Psoas muscle (tissue), 8 donors: ENCODE measurements around the gene CLCN7. TPM values are rescaled to one million over a fixed set of nuclear protein-coding genes. Genes with fewer than 3 reads are reported as not detected.
A peak's percentile ranks its signal among the peaks of the same experiment; 100 is the strongest.

Experiments used
- ATAC-seq, 4 donors: fragments of 200-7000 bp; cut with Tn5 transposase; one replicate each; pipeline ENCODE4 v1.9.1; 2020; ENCODE audit warnings: moderate library complexity in 3 of 4, mild to moderate bottlenecking in 2 of 4
- DNase-seq, 2 donors: peaks; one replicate each; pipeline ENCODE4 v3.0.0-alpha.2; 2020
- H3K27ac ChIP-seq: fragments of 200-600 bp; one replicate; pipeline ENCODE4 v1.8.0; 2022
- H3K27me3 ChIP-seq, 3 donors: fragments of 200-600 bp in 1 of 3; one replicate each; pipeline versions ENCODE4 v1.6.1 to v1.8.0; 2013 to 2022; ENCODE audit warnings: low read length in 2 of 3, mild to moderate bottlenecking in 2 of 3, moderate library complexity in 1 of 3; ENCODE audit not compliant: insufficient read depth in 3 of 3
- H3K36me3 ChIP-seq, 2 donors: fragments of 200-600 bp in 1 of 2; one replicate each; pipeline versions ENCODE4 v1.6.1 to v1.8.0; 2013 to 2022; ENCODE audit warnings: low read depth in 1 of 2, mild to moderate bottlenecking in 1 of 2, moderate library complexity in 1 of 2; ENCODE audit not compliant: insufficient read depth in 1 of 2
- H3K4me1 ChIP-seq: fragments of 200-600 bp; one replicate; pipeline ENCODE4 v1.8.0; 2022
- H3K4me3 ChIP-seq: fragments of 200-600 bp; one replicate; pipeline ENCODE4 v1.8.0; 2022; ENCODE audit warnings: mild to moderate bottlenecking
- H3K9me3 ChIP-seq: fragments of 200-600 bp; one replicate; pipeline ENCODE4 v1.8.0; 2022
- CTCF ChIP-seq: fragments of 200-600 bp; IDR thresholded peaks from one replicate; pipeline ENCODE4 v1.8.0; 2022; ENCODE audit warnings: antibody characterized with exemption
- WGBS, 3 donors: extraction: QIAGEN DNeasy Blood & Tissue Kit; methylation state at CpG; one replicate each; pipeline versions ENCODE4 v1.1.6 to v1.1.7; 2013; 5-methylcytosine and 5-hydroxymethylcytosine counted together
- intact Hi-C, 2 donors: fragments of 100-400 bp; cut with DNase I; formaldehyde crosslinking; loops; one replicate each; pipeline versions ENCODE4 v1.11.0 to v1.14.2; 2022
- polyA plus RNA-seq, 3 donors: library from polyadenylated mRNA; stranded (reverse); fragments of 200-250 nt; gene quantifications; one replicate each; pipeline ENCODE4 v1.2.3, GENCODE V29; 2013
- total RNA-seq, 4 donors: library from RNA; stranded (reverse); fragmentation: NEBNext Ultra II Directional in 2 of 4; extraction: Animal tissue kit (Norgen Biotek cat#: 25700) in 2 of 4; gene quantifications; one replicate each; pipeline versions ENCODE4 v1.2.1 to v1.2.4, GENCODE V29; 2021 to 2023
- donor health status: healthy with polysubstance abuse.
- donor health status: DM: no; HTN: no; CAD: no; lungs with moderate emphysema.
- donor health status: Bipolar disorder and iron deficiency.
- donor health status: healthy.
- donor health status: DM: yes; HTN: yes; CAD: no.
- donor health status: DM: no; HTN: no; CAD: no.
- donor health status: DM: no; HTN: no; CAD: no.
- donor health status: DM: yes; HTN: yes; CAD: no.

The CLCN7 gene
- total and polyA plus RNA-seq, 7 donors = 27.0 to 65.4 (median 41.2) TPM

GRCh38 chr16:1495889-1496262 is 21.0 kb upstream of the CLCN7 start:
- no peak for TF ChIP-seq CTCF
- Histone ChIP-seq H3K4me3 (no peak overlapping the region), H3K9me3 (no peaks in the 10 kb centered on the region), H3K27me3 (no peaks in the 10 kb centered on the region), H3K36me3 (peaks cover 0 to 65% of the 10 kb centered on the region in 2 donors), H3K4me1 (peaks cover 17% of the 10 kb centered on the region), H3K27ac (no peak overlapping the region)
- 90 to 95% (median 92%) methylated on average over 20 to 25 of the region's 25 CpGs for WGBS, 3 donors
- ATAC-seq (no peak), DNase-seq (peak in 1 of 2 donors; percentile 54)
- intact Hi-C loops = loop anchor here in 1 of 2 donors (5.0 kb wide), 1 partner anchor 66 kb away; no protein-coding TSS in a partner anchor

DNA sequence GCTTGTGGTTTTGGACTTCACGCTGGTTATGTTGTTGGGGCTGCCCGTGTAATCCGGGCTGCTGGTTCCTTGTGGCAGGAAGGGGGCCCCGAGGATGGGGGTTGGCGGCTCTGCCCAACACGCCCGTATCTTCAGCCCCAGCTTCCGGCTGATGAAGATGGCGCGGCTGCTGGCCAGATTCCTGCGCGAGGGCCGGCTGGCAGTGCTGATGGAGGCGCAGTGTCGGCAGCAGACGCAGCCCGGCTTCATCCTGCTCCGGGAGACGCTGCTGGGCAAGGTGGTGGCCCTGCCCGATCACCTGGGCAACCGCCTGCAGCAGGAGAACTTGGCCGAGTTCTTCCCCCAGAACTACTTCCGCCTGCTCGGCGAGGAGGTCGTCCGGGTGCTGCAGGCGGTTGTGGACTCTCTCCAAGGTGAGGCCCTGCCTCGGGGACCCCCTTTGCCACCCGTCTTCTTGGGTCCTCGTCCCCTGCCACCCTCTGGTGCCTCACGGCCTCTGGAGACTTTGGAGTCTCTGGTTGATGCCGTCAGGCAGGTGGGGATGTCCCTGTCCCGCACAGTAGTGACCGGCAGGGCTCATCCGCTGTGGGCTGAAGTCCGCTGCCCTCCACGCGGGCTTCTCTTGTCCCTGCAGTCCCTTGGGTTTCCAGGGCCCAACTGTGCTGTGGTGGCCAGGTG is 20.5 kb upstream of the CLCN7 start:
- peak overlapping the region; percentile 89 for H3K27ac ChIP-seq

DNA sequence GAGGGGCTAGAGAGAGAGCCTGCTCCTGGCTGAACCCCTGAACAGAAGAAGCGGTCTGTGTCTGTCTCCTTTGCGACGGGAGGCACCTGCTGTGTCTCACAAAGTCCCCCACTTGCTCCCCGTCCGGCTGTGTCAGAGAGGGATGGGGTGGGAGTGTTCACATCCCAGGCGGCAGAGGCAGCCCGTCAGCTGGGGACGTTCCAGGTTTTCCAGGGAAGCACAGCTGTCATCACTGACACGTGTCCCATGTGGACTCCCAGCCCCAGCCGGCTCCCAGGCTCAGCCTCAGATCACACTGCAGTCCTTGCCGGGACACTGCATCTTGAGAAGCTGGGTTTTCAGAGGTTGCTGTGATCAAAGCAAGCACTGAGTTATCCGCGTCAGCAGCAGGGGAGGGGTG is 19.9 kb upstream of the CLCN7 start:
- intact Hi-C loops = loop anchor here (5.0 kb wide), 5 partner anchors 38 to 213 kb away; partner anchors contain the start of genes CRAMP1 (in 2 of the 2), IFT140 (in 2 of the 2), MAPK8IP3 (in 1 of the 2) and TMEM204 (in 1 of the 2)
- Histone ChIP-seq H3K9me3 (no peaks in the 10 kb centered on the region), H3K27me3 (no peaks in the 10 kb centered on the region), H3K27ac (peak overlapping the region; percentile 89), H3K4me3 (peak overlapping the region; percentile 81), H3K4me1 (peaks cover 17% of the 10 kb centered on the region), H3K36me3 (peaks cover 0 to 53% of the 10 kb centered on the region in 2 donors)
- ATAC-seq (peak; percentile 22 to 36 (median 26)), DNase-seq (peak; percentile 51 to 79)
- WGBS, 3 donors = 35 to 47% (median 35%) methylated on average over 13 of the region's 13 CpGs
- TF ChIP-seq CTCF = no peak

More for the DNA sequence above, 20.5 kb upstream of the CLCN7 start:
- peaks cover 0 to 59% of the 10 kb centered on the region in 2 donors for H3K36me3 ChIP-seq
- no peak for TF ChIP-seq CTCF
- DNase-seq (no peak), ATAC-seq (no peak)
- H3K4me3 ChIP-seq = no peak overlapping the region
- no peaks in the 10 kb centered on the region for H3K9me3 ChIP-seq
- H3K27me3 ChIP-seq = no peaks in the 10 kb centered on the region
- peaks cover 17% of the 10 kb centered on the region for H3K4me1 ChIP-seq
- WGBS, 3 donors = 88 to 92% (median 90%) methylated on average over 39 of the region's 39 CpGs
- intact Hi-C loops = loop anchor here in 1 of 2 donors (5.0 kb wide), 1 partner anchor 67 kb away; no protein-coding TSS in a partner anchor

DNA sequence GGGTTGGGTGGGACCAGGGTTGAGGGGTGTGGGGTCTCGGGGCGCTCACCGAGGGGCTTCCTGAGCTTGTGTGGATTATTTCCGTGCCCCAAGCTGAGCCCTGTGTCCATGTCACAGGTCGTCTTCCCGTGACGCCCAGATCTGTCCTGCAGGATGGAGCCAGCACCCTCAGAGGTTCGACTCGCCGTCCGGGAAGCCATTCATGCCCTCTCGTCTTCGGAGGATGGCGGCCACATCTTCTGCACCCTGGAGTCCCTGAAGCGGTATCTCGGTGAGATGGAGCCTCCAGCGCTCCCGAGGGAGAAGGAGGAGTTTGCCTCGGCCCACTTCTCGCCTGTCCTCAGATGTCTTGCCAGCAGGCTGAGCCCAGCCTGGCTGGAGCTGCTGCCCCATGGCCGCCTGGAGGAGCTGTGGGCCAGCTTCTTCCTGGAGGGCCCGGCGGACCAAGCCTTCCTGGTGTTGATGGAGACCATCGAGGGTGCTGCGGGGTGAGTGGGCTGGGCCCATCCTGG is 19.4 kb upstream of the CLCN7 start:
- Histone ChIP-seq H3K27ac (peak overlapping the region; percentile 89), H3K36me3 (peaks cover 0 to 48% of the 10 kb centered on the region in 2 donors), H3K4me1 (peaks cover 17% of the 10 kb centered on the region), H3K4me3 (peak overlapping the region; percentile 81), H3K27me3 (no peaks in the 10 kb centered on the region), H3K9me3 (no peaks in the 10 kb centered on the region)
- DNase-seq (peak; percentile 75 to 86), ATAC-seq (peak; percentile 60 to 77 (median 70))
- intact Hi-C loops = loop anchor here (5.0 kb wide), 4 partner anchors 38 to 213 kb away; partner anchors contain the start of genes CRAMP1 (in 2 of the 2), IFT140 (in 2 of the 2), MAPK8IP3 (in 1 of the 2) and TMEM204 (in 1 of the 2)
- 11 to 24% (median 22%) methylated on average over 25 of the region's 25 CpGs for WGBS, 3 donors
- peak; percentile 65 for TF ChIP-seq CTCF
